Measurements from ENCODE around the gene SYNPO. TPM values are rescaled to one million over a fixed set of nuclear protein-coding genes. Genes with fewer than 3 reads are reported as not detected.

The SYNPO gene
- total RNA-seq, 1 donor = under 0.01 TPM

- DNase-seq (ENCODE audit: low read depth in 2 of 3, low spot score in 2 of 3) = no peak
Observed at GRCh38 chr5:150639377-150639692, 1.1 kb upstream of the SYNPO start.

GRCh38 chr5:150639751-150640150 is 709 bp upstream of the SYNPO start:
- DNase-seq (ENCODE audit: low read depth in 2 of 3, low spot score in 2 of 3) = no peak

- DNase-seq (ENCODE audit: low read depth in 2 of 3, low spot score in 2 of 3) = no peak
Observed at GRCh38 chr5:150641006-150641570, 628 bp downstream of the SYNPO start.

GRCh38 chr5:150641824-150642566 is 1.5 kb downstream of the SYNPO start:
- DNase-seq (ENCODE audit: low read depth in 2 of 3, low spot score in 2 of 3) = no peak

GRCh38 chr5:150642567-150642927 is 2.1 kb downstream of the SYNPO start:
- DNase-seq (ENCODE audit: low read depth in 2 of 3, low spot score in 2 of 3) = no peak

- no peak for DNase-seq (ENCODE audit: low read depth in 2 of 3, low spot score in 2 of 3)
Observed at GRCh38 chr5:150642991-150643710, 2.7 kb downstream of the SYNPO start.

GRCh38 chr5:150644058-150644457 is 3.6 kb downstream of the SYNPO start:
- DNase-seq (ENCODE audit: low read depth in 2 of 3, low spot score in 2 of 3) = no peak

- no peak for DNase-seq (ENCODE audit: low read depth in 2 of 3, low spot score in 2 of 3)
Observed at GRCh38 chr5:150644514-150644913, 4.1 kb downstream of the SYNPO start.

GRCh38 chr5:150645070-150645700 is 4.7 kb downstream of the SYNPO start:
- DNase-seq (ENCODE audit: low read depth in 2 of 3, low spot score in 2 of 3) = no peak

- DNase-seq (ENCODE audit: low read depth in 2 of 3, low spot score in 2 of 3) = no peak
Observed at GRCh38 chr5:150647275-150648251, 7.1 kb downstream of the SYNPO start.

GRCh38 chr5:150648294-150649107 is 8.0 kb downstream of the SYNPO start:
- DNase-seq (ENCODE audit: low read depth in 2 of 3, low spot score in 2 of 3) = no peak

- no peak for DNase-seq (ENCODE audit: low read depth in 2 of 3, low spot score in 2 of 3)
Observed at GRCh38 chr5:150649108-150650020, 8.9 kb downstream of the SYNPO start.

- DNase-seq (ENCODE audit: low read depth in 2 of 3, low spot score in 2 of 3) = no peak
Observed at GRCh38 chr5:150650021-150651006, 9.9 kb downstream of the SYNPO start.

GRCh38 chr5:150651382-150651781 is 10.9 kb downstream of the SYNPO start:
- DNase-seq (ENCODE audit: low read depth in 2 of 3, low spot score in 2 of 3) = no peak

GRCh38 chr5:150651924-150652671 is 11.6 kb downstream of the SYNPO start:
- DNase-seq (ENCODE audit: low read depth in 2 of 3, low spot score in 2 of 3) = no peak

- no peak for DNase-seq (ENCODE audit: low read depth in 2 of 3, low spot score in 2 of 3)
Observed at GRCh38 chr5:150653145-150653761, 12.8 kb downstream of the SYNPO start.
